Fibroblast of mammary gland (primary cell): Measurements from ENCODE around the gene CDH23.

ENCODE experiments used
- DNase-seq: peaks from one replicate; pipeline ENCODE4 v3.0.0-alpha.2; 2010; ENCODE audit warnings: low read depth
- H3K4me3 ChIP-seq: 2 replicates; pipeline ENCODE4 v1.5.1; 2011; ENCODE audit warnings: low read depth, mild to moderate bottlenecking, low read length, moderate library complexity; ENCODE audit not compliant: control insufficient read depth
- TF ChIP-seq, protein P1 (sequence below): conservative IDR thresholded peaks from 2 replicates; pipeline ENCODE4 v1.5.1; 2011; ENCODE audit warnings: low read depth, low read length, inconsistent platforms; ENCODE audit not compliant: control insufficient read depth, insufficient read depth

CDH23 gene

DNA sequence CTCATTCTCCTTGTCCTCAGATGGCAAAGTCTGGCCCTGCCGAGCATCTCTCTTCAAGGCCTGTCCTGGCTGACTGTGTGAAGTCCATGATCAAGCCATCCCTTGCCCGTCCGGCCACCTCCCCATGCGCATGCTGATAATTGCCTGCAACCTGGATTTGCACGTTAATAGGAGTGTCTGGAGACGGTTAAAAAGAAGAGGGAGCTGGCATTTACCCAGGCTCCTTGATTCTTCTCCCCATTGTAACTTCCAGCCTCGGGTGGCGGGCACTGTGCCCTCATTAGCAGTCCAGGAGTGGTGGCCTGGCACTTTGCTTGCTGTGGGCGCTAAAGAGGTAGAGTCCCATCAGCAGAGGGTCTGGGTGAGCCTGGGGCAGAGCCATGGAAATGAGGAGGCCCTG lies 165.5 kb downstream of the CDH23 start:
- no peak for DNase-seq
- TF ChIP-seq, protein P1, sequence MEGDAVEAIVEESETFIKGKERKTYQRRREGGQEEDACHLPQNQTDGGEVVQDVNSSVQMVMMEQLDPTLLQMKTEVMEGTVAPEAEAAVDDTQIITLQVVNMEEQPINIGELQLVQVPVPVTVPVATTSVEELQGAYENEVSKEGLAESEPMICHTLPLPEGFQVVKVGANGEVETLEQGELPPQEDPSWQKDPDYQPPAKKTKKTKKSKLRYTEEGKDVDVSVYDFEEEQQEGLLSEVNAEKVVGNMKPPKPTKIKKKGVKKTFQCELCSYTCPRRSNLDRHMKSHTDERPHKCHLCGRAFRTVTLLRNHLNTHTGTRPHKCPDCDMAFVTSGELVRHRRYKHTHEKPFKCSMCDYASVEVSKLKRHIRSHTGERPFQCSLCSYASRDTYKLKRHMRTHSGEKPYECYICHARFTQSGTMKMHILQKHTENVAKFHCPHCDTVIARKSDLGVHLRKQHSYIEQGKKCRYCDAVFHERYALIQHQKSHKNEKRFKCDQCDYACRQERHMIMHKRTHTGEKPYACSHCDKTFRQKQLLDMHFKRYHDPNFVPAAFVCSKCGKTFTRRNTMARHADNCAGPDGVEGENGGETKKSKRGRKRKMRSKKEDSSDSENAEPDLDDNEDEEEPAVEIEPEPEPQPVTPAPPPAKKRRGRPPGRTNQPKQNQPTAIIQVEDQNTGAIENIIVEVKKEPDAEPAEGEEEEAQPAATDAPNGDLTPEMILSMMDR = no peak
- H3K4me3 ChIP-seq = no peak overlapping the region

DNA sequence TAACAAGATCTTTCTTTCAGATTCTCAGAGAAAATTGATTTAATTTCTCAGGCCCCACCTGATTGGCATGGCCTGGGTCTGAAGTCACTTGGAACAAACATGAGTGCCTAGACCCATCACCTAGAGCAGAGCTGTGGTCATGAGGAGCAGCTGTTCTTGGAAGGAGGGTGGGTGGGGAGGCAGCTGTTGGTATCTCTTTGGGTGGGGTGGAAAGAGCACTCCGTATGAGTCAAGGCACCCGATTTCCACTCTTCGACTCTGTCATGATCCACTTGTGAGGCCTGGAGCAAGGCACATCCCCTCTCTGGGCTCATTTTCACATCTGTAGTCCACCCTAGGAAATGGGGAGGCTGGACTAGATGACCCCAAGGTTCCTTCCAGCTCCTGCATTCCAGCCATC lies 166.2 kb downstream of the CDH23 start:
- TF ChIP-seq, protein P1 = no peak
- DNase-seq = no peak
- H3K4me3 ChIP-seq = no peak overlapping the region

DNA sequence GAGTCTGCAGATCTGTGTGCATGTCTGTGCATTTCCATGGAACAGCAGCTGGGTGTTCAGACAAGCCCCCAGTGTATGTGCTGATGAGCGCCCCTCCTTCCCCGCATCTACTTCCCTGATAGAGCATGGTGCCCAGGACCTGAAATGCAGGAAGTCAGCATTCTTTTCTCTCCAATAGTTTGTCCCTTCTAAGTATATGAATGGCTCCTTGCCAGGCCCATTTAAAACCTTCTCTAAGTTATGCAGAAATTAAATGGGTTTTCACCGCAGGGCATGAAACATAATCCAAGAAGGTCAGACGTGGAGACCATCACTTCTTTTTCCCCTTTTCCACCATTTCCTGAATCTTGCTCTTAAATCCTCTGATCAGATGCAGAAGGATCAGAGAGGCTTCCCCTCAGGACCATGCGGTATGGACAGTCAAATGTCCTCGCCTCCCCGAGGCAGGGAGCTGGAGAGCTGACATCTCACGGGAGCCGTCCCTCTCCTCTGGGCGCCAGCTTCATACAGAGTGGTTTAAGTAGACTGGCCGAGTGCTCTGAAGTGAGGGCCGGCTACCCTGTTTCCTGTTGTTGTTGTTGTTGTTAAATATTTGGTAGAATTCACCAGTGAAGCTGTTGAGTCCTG lies 167.6 kb downstream of the CDH23 start:
- H3K4me3 ChIP-seq = no peak overlapping the region
- TF ChIP-seq, protein P1 = no peak
- DNase-seq = no peak

DNA sequence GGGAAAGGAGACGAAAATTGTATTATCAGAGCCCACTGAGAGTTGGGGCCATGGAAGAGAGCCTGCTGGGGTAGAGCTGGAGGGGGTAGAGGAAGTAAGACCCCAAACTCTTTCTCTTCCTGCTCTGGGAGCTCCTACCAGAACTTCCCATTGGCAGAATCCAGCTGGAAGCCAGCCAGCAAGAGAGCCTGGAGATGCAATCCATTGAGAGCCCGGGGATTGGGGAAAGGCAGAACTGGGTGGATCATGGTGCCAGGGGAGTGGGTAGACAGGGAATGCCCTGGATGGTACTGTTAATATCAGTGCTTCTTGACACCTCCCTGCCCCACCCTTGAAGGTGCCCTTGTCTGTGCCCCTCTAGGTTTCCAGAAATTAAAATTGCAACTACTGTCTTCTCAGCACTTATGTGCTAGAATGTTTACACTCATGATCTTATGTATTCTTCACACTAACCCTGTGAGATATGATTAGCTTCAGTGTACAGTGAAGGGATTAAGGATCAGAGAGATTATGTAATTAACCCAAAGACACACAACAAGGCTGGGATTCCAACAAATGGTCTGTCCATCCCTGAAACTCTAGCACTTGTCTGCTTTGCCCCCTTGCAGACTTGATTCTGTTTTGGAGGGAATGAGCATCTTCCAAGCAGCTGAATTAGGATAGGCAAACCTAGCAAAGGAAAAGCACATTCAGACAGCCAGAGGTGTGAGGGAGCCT lies 168.7 kb downstream of the CDH23 start:
- TF ChIP-seq, protein P1 = no peak
- DNase-seq = no peak
- no peak overlapping the region for H3K4me3 ChIP-seq

DNA sequence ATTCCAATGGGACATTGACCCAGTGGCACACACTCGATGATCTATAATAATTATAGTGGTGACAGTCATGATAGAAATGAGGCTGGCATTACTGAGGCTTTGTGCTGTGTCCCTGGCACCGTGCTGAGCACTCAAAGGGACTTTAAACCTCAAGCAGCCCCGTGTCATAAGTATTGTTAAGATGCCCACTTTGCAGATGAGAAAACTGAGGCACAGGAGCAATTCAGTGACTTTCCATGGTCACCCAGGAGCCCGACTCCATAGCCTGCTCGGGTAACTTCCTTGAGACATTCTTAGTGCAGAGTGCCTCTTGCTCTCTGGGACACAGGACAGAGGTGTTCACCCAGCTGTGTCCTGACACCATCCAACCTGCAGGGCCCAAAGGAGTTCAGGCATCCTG lies 170.3 kb downstream of the CDH23 start:
- no peak overlapping the region for H3K4me3 ChIP-seq
- TF ChIP-seq, protein P1 = no peak
- no peak for DNase-seq

DNA sequence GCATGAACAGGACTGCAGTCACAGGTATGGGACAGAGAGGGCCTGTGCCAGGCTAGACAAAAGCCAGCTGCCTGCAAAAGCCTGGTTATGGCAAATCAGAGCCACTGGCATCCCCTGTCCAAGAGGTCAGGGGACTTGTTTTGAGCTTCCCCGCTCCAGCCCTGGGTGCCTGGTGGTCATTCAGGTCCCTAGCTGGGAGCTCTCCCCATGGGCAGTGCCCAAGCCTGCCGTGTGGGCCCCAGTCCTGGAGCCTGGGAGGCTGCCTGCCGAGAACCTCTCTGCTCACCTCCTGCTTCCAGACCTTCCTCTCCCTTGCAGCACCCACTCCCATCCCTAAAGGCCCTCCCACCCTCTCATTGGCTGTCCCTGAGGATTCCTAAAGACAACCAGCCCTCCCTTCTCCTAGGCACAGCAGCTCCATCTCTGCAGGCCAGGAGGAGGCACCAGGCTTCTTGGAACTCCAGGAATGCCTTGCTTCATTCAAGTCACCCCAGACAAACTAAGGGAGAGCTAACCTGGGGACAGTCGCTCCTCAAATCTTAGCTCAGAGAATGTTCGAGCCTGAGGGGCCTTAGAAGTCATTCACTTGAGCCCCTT lies 172.3 kb downstream of the CDH23 start:
- no peak overlapping the region for H3K4me3 ChIP-seq
- TF ChIP-seq, protein P1 = no peak
- DNase-seq = no peak
